Rectal smooth muscle tissue (tissue), 1 donor: Measurements from ENCODE around the gene REV1.

Experiments used
- H3K27ac ChIP-seq: one replicate; pipeline ENCODE4 v1.7.0; 2013; ENCODE audit warnings: low read depth, low read length, inconsistent platforms
- H3K27me3 ChIP-seq: one replicate; pipeline ENCODE4 v1.7.0; 2013; ENCODE audit warnings: low read length; ENCODE audit not compliant: control insufficient read depth, insufficient read depth
- H3K36me3 ChIP-seq: one replicate; pipeline ENCODE4 v1.7.0; 2013; ENCODE audit warnings: low read length; ENCODE audit not compliant: control insufficient read depth, insufficient read depth
- H3K4me1 ChIP-seq: one replicate; pipeline ENCODE4 v1.7.0; 2013; ENCODE audit warnings: low read length; ENCODE audit not compliant: control insufficient read depth, insufficient read depth
- H3K4me3 ChIP-seq: one replicate; pipeline ENCODE4 v1.7.0; 2013; ENCODE audit warnings: low read length
- H3K9ac ChIP-seq: one replicate; pipeline ENCODE4 v1.7.0; 2013; ENCODE audit warnings: low read length

REV1 gene

GRCh38 chr2:99489761-99490622 is at the start of gene REV1:
TSS of gene REV1 (minus strand) at chr2:99490017. CDS start at chr2:99464975, 25,042 bp downstream.
- Histone ChIP-seq H3K4me3 (peak within 1 kb of the TSS; percentile 83), H3K4me1 (peaks cover 2% of the 10 kb centered on the region)

DNA sequence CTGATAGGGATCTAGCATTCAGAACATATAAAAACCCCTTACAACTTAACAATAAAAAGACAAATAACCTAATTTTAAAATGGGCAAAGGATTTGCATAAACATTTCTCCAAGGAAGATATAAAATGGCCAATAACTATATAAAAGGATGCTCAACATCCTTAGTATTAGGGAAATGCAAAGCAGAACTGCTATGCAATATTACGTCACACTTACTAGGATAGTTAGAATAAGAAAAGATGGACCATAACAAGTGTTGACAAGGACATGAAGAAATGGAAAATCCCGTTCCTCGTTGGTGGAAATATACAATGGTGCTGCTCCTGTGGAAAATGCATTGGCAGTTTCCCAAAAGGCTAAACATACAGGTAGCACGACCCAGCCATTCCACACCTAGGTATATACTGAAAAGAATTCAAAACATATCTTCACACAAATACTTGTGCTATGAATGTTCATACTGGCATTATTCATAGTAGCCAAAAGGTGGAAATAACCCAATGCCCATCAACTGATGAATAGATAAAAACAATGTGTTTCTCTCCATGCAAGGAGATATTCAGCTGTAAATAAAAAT is 48.2 kb upstream of the REV1 start:
- Histone ChIP-seq H3K4me3 (no peak overlapping the region), H3K4me1 (no peaks in the 10 kb centered on the region), H3K36me3 (no peaks in the 10 kb centered on the region), H3K9ac (no peak overlapping the region), H3K27me3 (no peaks in the 10 kb centered on the region), H3K27ac (no peak overlapping the region)

More at GRCh38 chr2:99489761-99490622, at the start of gene REV1:
- Histone ChIP-seq H3K36me3 (no peaks in the 10 kb centered on the region), H3K9ac (peak within 1 kb of the TSS; percentile 71), H3K27ac (peak within 1 kb of the TSS; percentile 91), H3K27me3 (no peaks in the 10 kb centered on the region)

DNA sequence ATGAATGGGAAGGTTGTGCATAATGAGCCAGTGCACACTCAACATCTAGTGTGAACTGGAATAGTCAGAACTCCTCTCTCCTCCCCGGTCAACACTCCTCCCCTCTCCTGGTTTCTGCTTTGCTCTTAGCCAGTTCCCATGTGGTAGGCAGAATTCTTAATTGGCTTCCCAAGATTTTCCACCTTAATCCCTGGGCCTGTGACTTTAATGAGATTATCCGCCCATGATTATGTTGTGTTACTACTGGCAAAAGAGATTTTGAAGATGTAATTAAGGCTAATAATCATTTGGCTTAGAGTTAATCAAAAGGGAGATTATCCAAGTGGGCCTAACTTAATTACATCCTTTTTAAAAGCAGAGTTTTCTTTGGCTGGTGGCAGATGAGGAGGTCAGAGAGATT is 34.2 kb upstream of the REV1 start:
- no peak overlapping the region for H3K9ac ChIP-seq
- no peaks in the 10 kb centered on the region for H3K27me3 ChIP-seq
- H3K36me3 ChIP-seq, result no peaks in the 10 kb centered on the region
- no peak overlapping the region for H3K27ac ChIP-seq
- H3K4me3 ChIP-seq, result no peak overlapping the region
- H3K4me1 ChIP-seq, result no peaks in the 10 kb centered on the region

DNA sequence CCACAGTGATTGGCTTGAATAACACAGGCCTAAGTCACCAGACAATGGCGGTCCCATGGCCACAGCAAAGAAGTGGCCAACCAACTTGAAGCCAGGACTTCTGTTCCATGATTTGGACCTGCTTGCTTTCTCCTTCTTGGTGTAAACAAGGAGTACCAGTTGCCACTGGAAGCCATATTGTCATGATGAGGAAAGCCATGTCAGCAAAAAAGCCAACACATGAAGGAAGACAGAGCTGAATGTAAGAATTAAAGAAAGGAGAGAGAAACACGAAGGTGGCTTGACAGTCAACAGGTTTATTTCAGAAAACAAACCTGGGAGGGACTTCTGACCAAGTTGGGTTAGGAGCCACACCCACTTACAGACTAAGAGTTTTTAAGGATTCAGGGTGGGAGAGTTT is 32.3 kb upstream of the REV1 start:
- Histone ChIP-seq H3K36me3 (no peaks in the 10 kb centered on the region), H3K4me3 (no peak overlapping the region), H3K27me3 (no peaks in the 10 kb centered on the region), H3K27ac (no peak overlapping the region), H3K4me1 (no peaks in the 10 kb centered on the region), H3K9ac (no peak overlapping the region)

DNA sequence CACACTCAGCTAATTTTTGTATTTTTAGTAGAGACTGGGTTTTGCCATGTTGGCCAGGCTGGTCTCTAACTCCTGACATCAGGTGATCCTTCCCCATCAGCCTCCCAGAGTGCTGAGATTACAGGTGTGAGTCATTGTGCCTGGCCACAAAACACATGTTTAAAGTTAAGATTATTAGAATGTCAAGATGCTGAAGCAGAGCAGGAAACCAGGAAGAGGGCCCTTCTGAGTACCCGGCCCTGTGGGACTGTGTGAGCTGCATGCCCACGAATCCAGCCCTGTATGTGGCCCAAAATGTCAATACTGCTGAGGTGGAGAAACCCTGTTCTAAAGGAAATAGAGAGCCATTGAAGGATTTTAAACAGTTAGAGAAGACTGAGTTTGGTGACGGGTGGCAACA is 31.0 kb upstream of the REV1 start:
- H3K9ac ChIP-seq, result no peak overlapping the region
- H3K4me1 ChIP-seq, result no peaks in the 10 kb centered on the region
- no peak overlapping the region for H3K4me3 ChIP-seq
- H3K36me3 ChIP-seq, result no peaks in the 10 kb centered on the region
- no peak overlapping the region for H3K27ac ChIP-seq
- H3K27me3 ChIP-seq, result no peaks in the 10 kb centered on the region

GRCh38 chr2:99520195-99520594 is 30.4 kb upstream of the REV1 start:
- Histone ChIP-seq H3K9ac (no peak overlapping the region), H3K27ac (no peak overlapping the region), H3K4me1 (no peaks in the 10 kb centered on the region), H3K4me3 (no peak overlapping the region), H3K36me3 (no peaks in the 10 kb centered on the region), H3K27me3 (no peaks in the 10 kb centered on the region)

- Histone ChIP-seq H3K4me3 (no peak overlapping the region), H3K36me3 (no peaks in the 10 kb centered on the region), H3K27me3 (no peaks in the 10 kb centered on the region), H3K9ac (no peak overlapping the region), H3K4me1 (peaks cover 9% of the 10 kb centered on the region), H3K27ac (no peak overlapping the region)
These were observed 24.5 kb upstream of the REV1 start for GRCh38 chr2:99514357-99514756.

GRCh38 chr2:99512181-99512591 is 22.4 kb upstream of the REV1 start:
- Histone ChIP-seq H3K4me1 (peaks cover 9% of the 10 kb centered on the region), H3K36me3 (no peaks in the 10 kb centered on the region), H3K4me3 (no peak overlapping the region), H3K27ac (no peak overlapping the region), H3K9ac (no peak overlapping the region), H3K27me3 (no peaks in the 10 kb centered on the region)

GRCh38 chr2:99509387-99509786 is 19.6 kb upstream of the REV1 start:
- H3K27ac ChIP-seq, result no peak overlapping the region
- H3K36me3 ChIP-seq, result no peaks in the 10 kb centered on the region
- no peaks in the 10 kb centered on the region for H3K27me3 ChIP-seq
- H3K4me3 ChIP-seq, result no peak overlapping the region
- no peak overlapping the region for H3K9ac ChIP-seq
- H3K4me1 ChIP-seq, result peaks cover 9% of the 10 kb centered on the region

DNA sequence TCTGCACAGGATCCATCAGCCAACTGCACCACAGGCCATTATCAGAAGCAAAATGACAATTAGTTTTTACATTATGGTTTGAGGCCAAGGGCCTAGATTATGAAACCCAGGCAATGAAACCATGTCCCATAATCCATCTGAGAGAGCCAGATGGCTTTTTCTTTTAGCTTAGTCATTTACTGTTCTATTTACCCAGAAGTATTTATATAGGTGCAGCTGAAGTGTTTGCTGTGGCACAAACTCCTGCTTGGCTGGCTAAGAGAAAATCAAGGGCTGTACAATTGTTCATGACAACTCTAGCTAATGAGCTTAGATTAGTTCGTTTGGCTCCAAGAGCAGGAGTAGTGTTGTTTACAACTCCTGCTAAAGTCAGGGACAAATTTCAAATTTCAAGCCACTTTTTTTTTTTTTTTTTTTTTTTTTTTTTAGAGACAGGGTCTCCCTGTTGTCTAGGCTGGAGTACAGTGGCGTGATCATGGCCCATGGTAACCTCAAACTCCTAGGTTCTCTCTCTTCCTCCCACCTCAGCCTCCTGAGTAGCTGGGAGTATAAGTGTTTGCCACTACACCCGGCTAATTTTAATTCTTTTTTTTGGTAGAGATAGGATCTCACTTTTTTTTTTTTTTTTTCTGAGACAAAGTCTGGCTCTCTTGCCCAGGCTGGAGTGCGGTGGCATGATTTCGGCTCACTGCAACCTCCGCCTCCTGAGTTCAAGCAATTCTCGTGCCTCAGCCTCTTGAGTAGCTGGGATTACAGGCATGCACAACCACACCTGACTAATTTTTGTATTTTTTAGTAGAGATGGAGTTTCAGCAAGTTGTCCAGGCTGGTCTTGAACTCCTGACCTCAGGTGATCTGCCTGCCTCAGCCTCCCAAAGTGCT is 18.4 kb upstream of the REV1 start:
- H3K27me3 ChIP-seq, result no peaks in the 10 kb centered on the region
- H3K9ac ChIP-seq, result no peak overlapping the region
- no peak overlapping the region for H3K27ac ChIP-seq
- no peaks in the 10 kb centered on the region for H3K36me3 ChIP-seq
- no peak overlapping the region for H3K4me3 ChIP-seq
- H3K4me1 ChIP-seq, result peaks cover 9% of the 10 kb centered on the region

- H3K36me3 ChIP-seq, result no peaks in the 10 kb centered on the region
- H3K27me3 ChIP-seq, result no peaks in the 10 kb centered on the region
- no peak overlapping the region for H3K27ac ChIP-seq
- no peak overlapping the region for H3K9ac ChIP-seq
- no peaks in the 10 kb centered on the region for H3K4me1 ChIP-seq
- H3K4me3 ChIP-seq, result no peak overlapping the region
These were observed 15.2 kb upstream of the REV1 start for GRCh38 chr2:99504844-99505584.
